K562 (cell line): ENCODE measurements around the gene PACC1. TPM values are rescaled to one million over a fixed set of nuclear protein-coding genes. Genes with fewer than 3 reads are reported as not detected.
A peak's percentile ranks its signal among the peaks of the same experiment; 100 is the strongest.

Source experiments
- ATAC-seq: fragments of 200-7000 bp; cut with Tn5 transposase; 3 replicates; pipeline ENCODE4 v1.9.1; 2020; ENCODE audit warnings: moderate library complexity
- BruUV-seq: library from RNA; stranded (reverse); fragments of 400-500 nt; replicated peaks from 2 replicates; lab custom pipeline; 2021; lab: Mats Ljungman, UMichigan
- CTCF ChIA-PET: fragments of 300-600 bp; formaldehyde crosslinking; extraction: SDS; loops from one replicate; lab custom pipeline; 2021; ENCODE audit warnings: low intra/inter-chr PET ratio; lab: Yijun Ruan, JAX
- POLR2A ChIA-PET: fragments of 300-600, 350-650 bp; sonication (Branson Sonifier 250); formaldehyde crosslinking; extraction: SDS; loops from one replicate; lab custom pipeline; 2021; ENCODE audit warnings: antibody characterized with exemption, inconsistent platforms; lab: Yijun Ruan, JAX
- DNase-seq, 4 experiments: peaks; one replicate each; pipeline versions ENCODE4 v3.0.0 to v3.0.0-alpha.2; 2011 to 2018; ENCODE audit warnings: low spot score in 3 of 4, mixed read lengths in 3 of 4; ENCODE audit errors: extremely low read depth in 1 of 4
- FAIRE-seq: peaks from 2 replicates; lab custom pipeline; 2011; peaks lifted over from hg19 to GRCh38; lab: Jason Lieb, UNC
- H2AFZ ChIP-seq: 2 replicates; pipeline ENCODE4 v1.6.0; 2011; ENCODE audit warnings: low read depth, low read length, control low read depth, inconsistent platforms
- H3K27ac ChIP-seq: fragments of 200-600 bp; 3 replicates; pipeline ENCODE4 v1.8.0; 2011; ENCODE audit warnings: low read depth, mild to moderate bottlenecking, control low read depth, inconsistent platforms, low read length, moderate library complexity, mixed read lengths; ENCODE audit errors: extremely low read depth
- H3K27me3 ChIP-seq, 2 experiments: fragments of 300-600 bp in 1 of 2; 2 replicates in 1 of 2; 3 replicates in 1 of 2; pipeline versions ENCODE4 v1.6.0 to v1.8.0; 2011; ENCODE audit warnings: inconsistent platforms in 2 of 2, low read length in 2 of 2, mild to moderate bottlenecking in 1 of 2, mixed read lengths in 1 of 2, moderate library complexity in 1 of 2; ENCODE audit not compliant: control insufficient read depth in 2 of 2, insufficient read depth in 2 of 2
- H3K36me3 ChIP-seq: fragments of 300-600 bp; 3 replicates; pipeline ENCODE4 v1.8.0; 2011; ENCODE audit warnings: mild to moderate bottlenecking, low read length, inconsistent platforms; ENCODE audit not compliant: control insufficient read depth, insufficient read depth
- H3K4me1 ChIP-seq, 2 experiments: fragments of 200-600 bp in 1 of 2; replicated peaks in 1 of 2; 2 replicates in 1 of 2; 3 replicates in 1 of 2; pipeline versions ENCODE4 v1.5.1 to v1.8.0; 2011; ENCODE audit warnings: inconsistent platforms in 2 of 2, low read length in 2 of 2, mild to moderate bottlenecking in 1 of 2, mixed read lengths in 1 of 2, moderate library complexity in 1 of 2; ENCODE audit not compliant: control insufficient read depth in 2 of 2, insufficient read depth in 2 of 2
- H3K4me2 ChIP-seq: 2 replicates; pipeline ENCODE4 v1.6.1; 2011; ENCODE audit warnings: low read length, control low read depth, inconsistent platforms, mixed read lengths; ENCODE audit not compliant: insufficient read depth
- H3K4me3 ChIP-seq: fragments of 200-600 bp; sonication (generic), shearing (Covaris generic); 2 replicates; pipeline ENCODE4 v1.5.1; 2016; ENCODE audit warnings: control low read depth, inconsistent platforms
- H3K79me2 ChIP-seq: fragments of 200-600 bp; 3 replicates; pipeline ENCODE4 v1.8.0; 2011; ENCODE audit warnings: low read length, inconsistent platforms; ENCODE audit not compliant: control insufficient read depth, insufficient read depth
- H3K9ac ChIP-seq, 2 experiments: 2 replicates each; pipeline versions ENCODE4 v1.6.0 to v1.6.1; 2011; ENCODE audit warnings: low read depth in 2 of 2, low read length in 2 of 2, control low read depth in 1 of 2, inconsistent platforms in 1 of 2, mild to moderate bottlenecking in 1 of 2, mixed read lengths in 1 of 2; ENCODE audit not compliant: insufficient read depth in 1 of 2
- H3K9me1 ChIP-seq: one replicate; pipeline ENCODE4 v1.6.0; 2011; ENCODE audit warnings: inconsistent platforms, mild to moderate bottlenecking, low read length, moderate library complexity; ENCODE audit not compliant: control insufficient read depth, insufficient read depth
- H3K9me3 ChIP-seq: replicated peaks from 2 replicates; pipeline ENCODE4 v1.5.1; 2011; ENCODE audit warnings: low read depth, low read length, inconsistent platforms; ENCODE audit not compliant: control insufficient read depth, insufficient read depth
- H4K20me1 ChIP-seq: replicated peaks from 2 replicates; pipeline ENCODE4 v1.6.1; 2011; ENCODE audit warnings: low read length, inconsistent platforms, mixed read lengths; ENCODE audit not compliant: control insufficient read depth, insufficient read depth
- ATF3 ChIP-seq, 2 experiments: fragments of 450-650 bp in 1 of 2; sonication (generic) in 1 of 2; formaldehyde crosslinking in 1 of 2; IDR thresholded peaks in 1 of 2; conservative IDR thresholded peaks in 1 of 2; 2 replicates each; pipeline versions ENCODE4 v1.6.1 to v1.8.1; 2016 to 2023; ENCODE audit warnings: mild to moderate bottlenecking in 2 of 2, moderate library complexity in 2 of 2, inconsistent platforms in 1 of 2, missing genetic modification reagents in 1 of 2
- DPF2 ChIP-seq: fragments of 450-650 bp; IDR thresholded peaks from 2 replicates; pipeline ENCODE4 v1.6.1; 2016
- EGR1 ChIP-seq: fragments of 450-650 bp; conservative IDR thresholded peaks from 2 replicates; pipeline ENCODE4 v1.6.1; 2017; ENCODE audit warnings: mild to moderate bottlenecking
- FOXK2 ChIP-seq, 2 experiments: fragments of 450-650 bp; IDR thresholded peaks in 1 of 2; conservative IDR thresholded peaks in 1 of 2; 2 replicates each; pipeline ENCODE4 v1.6.1; 2016; ENCODE audit warnings: low read depth in 2 of 2, mild to moderate bottlenecking in 1 of 2
- MNT ChIP-seq, 2 experiments: fragments of 450-650 bp; conservative IDR thresholded peaks; 2 replicates each; pipeline ENCODE4 v1.6.1; 2017; ENCODE audit warnings: mild to moderate bottlenecking in 2 of 2, moderate library complexity in 2 of 2
- TEAD1 ChIP-seq, 2 experiments: fragments of 450-650 bp in 1 of 2; sonication (generic) in 1 of 2; formaldehyde crosslinking; IDR thresholded peaks; 2 replicates each; pipeline versions ENCODE4 v1.4.0 to v1.8.0; 2020 to 2022; ENCODE audit warnings: mild to moderate bottlenecking in 2 of 2, missing genetic modification reagents in 1 of 2
- ZBTB40 ChIP-seq, 2 experiments: fragments of 450-650 bp in 1 of 2; sonication (generic) in 1 of 2; formaldehyde crosslinking in 1 of 2; IDR thresholded peaks; 2 replicates each; pipeline versions ENCODE4 v1.7.1 to v1.9.0; 2016 to 2022; ENCODE audit warnings: inconsistent platforms in 1 of 2, mild to moderate bottlenecking in 1 of 2, missing genetic modification reagents in 1 of 2
- ZNF766 ChIP-seq: fragments of 200-800 bp; sonication (Bioruptor generic); conservative IDR thresholded peaks from 2 replicates; pipeline ENCODE4 v1.6.1; 2016; ENCODE audit warnings: missing genetic modification characterization, missing compliant biosample characterization
- WGBS: fragments of 100-300 bp; shearing (Covaris generic); methylation state at CpG from one replicate; pipeline ENCODE4 v1.1.6; 2016; ENCODE audit warnings: low coverage, mixed read lengths; ENCODE audit not compliant: insufficient coverage; ENCODE audit errors: missing lambda C conversion rate; 5-methylcytosine and 5-hydroxymethylcytosine counted together
- in situ Hi-C: fragments of 300-500 bp; cut with MboI; formaldehyde crosslinking; loops from 4 replicates; pipeline ENCODE4 v1.15.0; 2018; ENCODE audit warnings: inconsistent platforms, mixed read lengths
- intact Hi-C: fragments of 100-400 bp; cut with micrococcal nuclease; formaldehyde crosslinking; loops from 2 replicates; pipeline ENCODE4 v1.14.2; 2022
- polyA plus RNA-seq, 8 experiments: library from polyadenylated mRNA; depleted of rRNA in 4 of 8; stranded (reverse) in 5 of 8; unstranded in 3 of 8; fragments of >200 nt; fragmentation: Nextera tagmentation in 2 of 8; fragmentation: Illumina TruSeq in 1 of 8; extraction: Ambion mirVana in 2 of 8; extraction: Trizol in 1 of 8; gene quantifications; 2 replicates each; pipeline versions ENCODE4 v1.2.1 to v1.2.3, GENCODE V29; 2011 to 2014; ENCODE audit warnings: inconsistent platforms in 1 of 8, missing spikeins in 1 of 8
- total RNA-seq, 7 experiments: library from RNA; depleted of rRNA in 6 of 7; stranded (reverse); fragments of >200 nt in 6 of 7; fragmentation: Illumina TruSeq in 2 of 7; extraction: Trizol in 2 of 7; gene quantifications; 2 replicates each; pipeline versions ENCODE4 v1.2.1 to v1.2.3, GENCODE V29; 2011 to 2021; ENCODE audit warnings: low replicate concordance in 1 of 7

PACC1 gene
- total and polyA plus RNA-seq, 9 of the 15 experiments (the other 6 are each of a cell fraction or from before 2014, with no cell fraction given) = 7.1 to 19.3 (median 14.9) TPM

GRCh38 chr1:212432272-212432660 is 17.6 kb upstream of the PACC1 start:
- WGBS = 7% methylated on average over 5 of the region's 5 CpGs
- ChIA-PET CTCF (interaction anchor here (1.1 kb wide), 1 partner anchor 17 kb away, joined by 3 read pairs; no protein-coding TSS in a partner anchor), POLR2A (interaction anchor here (0.5 to 1.5 kb wide), 8 partner anchors 10 to 792 kb away, joined by 3 to 8 read pairs (median 4); partner anchors contain the start of genes ATF3, DTL, INTS7 and PACC1)
- H3K4me3 ChIP-seq = peak overlapping the region; percentile 74
- H4K20me1 ChIP-seq = peaks cover 10% of the 10 kb centered on the region
- peak overlapping the region; percentile 75 to 95 for H3K9ac ChIP-seq
- no peaks in the 10 kb centered on the region for H3K27me3 ChIP-seq
- TSS peak; percentile 97 for BruUV-seq
- peak; percentile 42 for FAIRE-seq
- in situ Hi-C loops (no loop called here), intact Hi-C loops (loop anchor here (2.0 kb wide), 1 partner anchor 17 kb away; the partner anchor contains the start of gene PACC1)
- DNase-seq = peak in 2 of 4 experiments; percentile 50 to 52
- peak overlapping the region; percentile 78 for H3K4me2 ChIP-seq
- peaks cover 9% of the 10 kb centered on the region; the same call in 1 of the 3 replicates for H3K36me3 ChIP-seq
- H3K9me3 ChIP-seq = no peaks in the 10 kb centered on the region
- H2AFZ ChIP-seq = peak overlapping the region; percentile 93
- peaks cover 29 to 48% of the 10 kb centered on the region in 2 experiments for H3K4me1 ChIP-seq
- peak; percentile 14 for ATAC-seq
- H3K9me1 ChIP-seq = no peaks in the 10 kb centered on the region
- H3K79me2 ChIP-seq = peaks cover 39% of the 10 kb centered on the region
- peak overlapping the region; percentile 66 for H3K27ac ChIP-seq
- peak; percentile 64 for TF ChIP-seq ZBTB40 (IDR thresholded peaks at IDR 0.05)
- TF ChIP-seq ZBTB40 (CRISPR knock-in tag; IDR thresholded peaks at IDR 0.05) = no peak
- TF ChIP-seq ZNF766 (CRISPR knock-in tag) = 0 out of 2 replicates have a peak, but pooled peaks have one; percentile 25
- TF ChIP-seq ATF3 (IDR thresholded peaks at IDR 0.05) = no peak
- 0 out of 2 replicates have a peak, but pooled peaks have one; percentile 31 for TF ChIP-seq ATF3 (CRISPR knock-in tag; conservative IDR thresholded peaks at IDR 0.05)
- peak; percentile 90 for TF ChIP-seq EGR1
- 0 out of 4 replicates have a peak, but pooled peaks have one; percentile 26 to 46 for TF ChIP-seq MNT (conservative IDR thresholded peaks at IDR 0.05)
- TF ChIP-seq TEAD1 (CRISPR knock-in tag; IDR thresholded peaks at IDR 0.05) = 0 out of 4 replicates have a peak, but pooled peaks of 1 of the 2 experiments have one; percentile 46
- no peak for TF ChIP-seq FOXK2 (conservative IDR thresholded peaks at IDR 0.05 in 1 of 2, IDR thresholded peaks at IDR 0.05 in 1 of 2; ENCODE audit: low read depth in 2 of 2)
- peak; percentile 34; the same call in 1 of the 2 replicates for TF ChIP-seq DPF2
